ENCODE results near the gene BRAF. TPM values are rescaled to one million over a fixed set of nuclear protein-coding genes. Genes with fewer than 3 reads are reported as not detected.

The BRAF gene
- total RNA-seq, 1 experiment from 2014 or later, result 29.7 TPM

- H2AFZ ChIP-seq (ENCODE audit: low read depth, low read length, poor library complexity, severe bottlenecking), result no peak overlapping the region
- H3K9me3 ChIP-seq (ENCODE audit: control insufficient read depth in 1 of 2, insufficient read depth in 1 of 2, low read depth in 1 of 2, low read length in 2 of 2), result no peaks in the 10 kb centered on the region
- H4K20me1 ChIP-seq (ENCODE audit: insufficient read depth), result no peaks in the 10 kb centered on the region
- ChIA-PET POLR2A (interaction anchor here (1.2 kb wide), 1 partner anchor 17 kb away, joined by 3 read pairs; no protein-coding TSS in a partner anchor), CTCF (interaction anchor here (1.2 to 1.5 kb wide), 4 partner anchors 13 to 546 kb away, joined by 4 read pairs; no protein-coding TSS in a partner anchor), RAD21 (ENCODE audit: low non-redundant PET in 1 of 2, low total read pairs in 2 of 2, uncharacterized antibody in 2 of 2, unreplicated experiment in 2 of 2) (interaction anchor here in 1 of 2 experiments (0.6 kb wide), 1 partner anchor 73 kb away, joined by 4 read pairs; no protein-coding TSS in a partner anchor)
- BruUV-seq (replicated peaks), result no TSS peak
- H3K79me2 ChIP-seq (ENCODE audit: insufficient read depth, low read length), result no peaks in the 10 kb centered on the region
- H3K27ac ChIP-seq (ENCODE audit: low read depth, low read length), result no peak overlapping the region
- H3K4me2 ChIP-seq (ENCODE audit: low read length), result peak overlapping the region; percentile 97
- no peaks in the 10 kb centered on the region for H3K9me2 ChIP-seq (ENCODE audit: insufficient read depth)
- DNase-seq (ENCODE audit: low read depth, low spot score), result no peak
- no peak overlapping the region for H3K9ac ChIP-seq (ENCODE audit: low read length)
- no peaks in the 10 kb centered on the region for H3K36me3 ChIP-seq (ENCODE audit: control insufficient read depth in 1 of 2, insufficient read depth in 2 of 2, low read length in 2 of 2)
- ATAC-seq, result no peak
- no peaks in the 10 kb centered on the region for H3K27me3 ChIP-seq (ENCODE audit: insufficient read depth, low read length)
- TF ChIP-seq FOSL1 (IDR thresholded peaks at IDR 0.05; ENCODE audit: low read depth), result no peak
- no peak overlapping the region for H3K4me3 ChIP-seq (replicated peaks in 1 of 2; ENCODE audit: low read depth in 1 of 2, low read length in 2 of 2)
- intact Hi-C loops (cut with micrococcal nuclease), result loop anchor here (5.0 kb wide), 1 partner anchor 858 kb away; no protein-coding TSS in a partner anchor
- peaks cover 9 to 27% of the 10 kb centered on the region in 2 experiments for H3K4me1 ChIP-seq (ENCODE audit: control insufficient read depth in 1 of 2, insufficient read depth in 2 of 2, low read length in 2 of 2)
These were observed 250.4 kb downstream of the BRAF start for GRCh38 chr7:140674356-140674800.

GRCh38 chr7:140673774-140674155, 251.0 kb downstream of the BRAF start:
- CTCF ChIA-PET, result interaction anchor here (1.0 kb wide), 1 partner anchor 156 kb away, joined by 3 read pairs; no protein-coding TSS in a partner anchor

More at GRCh38 chr7:140673774-140674155, 251.0 kb downstream of the BRAF start:
- H3K27ac ChIP-seq (ENCODE audit: low read depth, low read length), result peak overlapping the region; percentile 87
- H3K9me2 ChIP-seq (ENCODE audit: insufficient read depth), result no peaks in the 10 kb centered on the region
- TSS peak; percentile 55 for BruUV-seq (replicated peaks)
- H3K36me3 ChIP-seq (ENCODE audit: control insufficient read depth in 1 of 2, insufficient read depth in 2 of 2, low read length in 2 of 2), result no peaks in the 10 kb centered on the region
- H4K20me1 ChIP-seq (ENCODE audit: insufficient read depth), result no peaks in the 10 kb centered on the region
- H3K4me3 ChIP-seq (replicated peaks in 1 of 2; ENCODE audit: low read depth in 1 of 2, low read length in 2 of 2), result peak overlapping the region; percentile 52 to 66
- ChIA-PET POLR2A (interaction anchor here (1.2 kb wide), 1 partner anchor 18 kb away, joined by 3 read pairs; no protein-coding TSS in a partner anchor), RAD21 (ENCODE audit: low non-redundant PET in 1 of 2, low total read pairs in 2 of 2, uncharacterized antibody in 2 of 2, unreplicated experiment in 2 of 2) (interaction anchor here in 1 of 2 experiments (0.6 kb wide), 1 partner anchor 74 kb away, joined by 4 read pairs; no protein-coding TSS in a partner anchor)
- ATAC-seq (no peak), DNase-seq (ENCODE audit: low read depth, low spot score) (no peak)
- no peak overlapping the region for H2AFZ ChIP-seq (ENCODE audit: low read depth, low read length, poor library complexity, severe bottlenecking)
- no peaks in the 10 kb centered on the region for H3K9me3 ChIP-seq (ENCODE audit: control insufficient read depth in 1 of 2, insufficient read depth in 1 of 2, low read depth in 1 of 2, low read length in 2 of 2)
- intact Hi-C loops (cut with micrococcal nuclease), result loop anchor here (5.0 kb wide), 1 partner anchor 859 kb away; no protein-coding TSS in a partner anchor
- peak overlapping the region; percentile 97 for H3K4me2 ChIP-seq (ENCODE audit: low read length)
- no peaks in the 10 kb centered on the region for H3K27me3 ChIP-seq (ENCODE audit: insufficient read depth, low read length)
- H3K79me2 ChIP-seq (ENCODE audit: insufficient read depth, low read length), result no peaks in the 10 kb centered on the region
- TF ChIP-seq EZH2 (IDR thresholded peaks at IDR 0.05) (no peak), MAX (IDR thresholded peaks at IDR 0.05) (no peak)
- H3K4me1 ChIP-seq (ENCODE audit: control insufficient read depth in 1 of 2, insufficient read depth in 2 of 2, low read length in 2 of 2), result peaks cover 9 to 27% of the 10 kb centered on the region in 2 experiments
- peak overlapping the region; percentile 59 for H3K9ac ChIP-seq (ENCODE audit: low read length)

Data from HCT116 (cell line).